Gastrocnemius medialis (tissue), 4 donors: Measurements from ENCODE around the gene MIX23.

Experiments used
- CTCF ChIP-seq, 5 experiments: fragments of 450-650 bp in 3 of 5; fragments of 200-600 bp in 2 of 5; sonication (generic) in 2 of 5; IDR thresholded peaks in 4 of 5; conservative IDR thresholded peaks in 1 of 5; 1 replicate in 4 of 5; 2 replicates in 1 of 5; pipeline ENCODE4 v1.5.1; 2016 to 2019; ENCODE audit warnings: antibody characterized with exemption in 5 of 5, mild to moderate bottlenecking in 3 of 5, moderate library complexity in 3 of 5
- POLR2A ChIP-seq, 2 donors: fragments of 450-650 bp; IDR thresholded peaks; one replicate each; pipeline ENCODE4 v1.6.1; 2017; ENCODE audit warnings: antibody characterized with exemption in 2 of 2, mild to moderate bottlenecking in 2 of 2, moderate library complexity in 2 of 2

DNA sequence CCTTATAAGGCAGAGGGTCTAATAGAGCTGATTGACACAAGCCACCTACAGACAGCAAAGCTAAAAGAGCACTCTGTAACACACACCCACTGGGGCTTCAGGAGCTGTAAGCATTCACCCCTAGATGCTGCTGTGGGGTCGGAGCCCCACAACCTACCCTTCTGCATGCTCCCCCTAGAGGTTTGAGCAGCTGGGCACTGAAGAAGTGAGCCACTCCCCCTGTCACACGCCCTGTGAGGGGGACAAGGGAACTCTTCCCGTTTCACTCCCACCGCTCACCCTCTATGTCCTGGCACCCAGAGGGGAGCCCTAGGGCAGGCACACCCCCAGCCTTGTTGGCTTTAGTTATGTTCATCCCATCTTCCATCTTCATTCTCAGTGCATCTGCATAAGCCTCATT is 67.4 kb downstream of the MIX23 start:
- no peak for TF ChIP-seq POLR2A (IDR thresholded peaks at IDR 0.05)
- no peak for TF ChIP-seq CTCF (IDR thresholded peaks at IDR 0.05 in 4 of 5, conservative IDR thresholded peaks at IDR 0.05 in 1 of 5)
